HUES6 (cell line): ENCODE data around the gene CIB4.

Source experiments
- H3K27ac ChIP-seq: 2 replicates; pipeline ENCODE4 v1.7.0; 2013; ENCODE audit warnings: low read depth, mild to moderate bottlenecking, low read length, inconsistent platforms
- H3K27me3 ChIP-seq: 2 replicates; pipeline ENCODE4 v1.6.1; 2013; ENCODE audit warnings: low read length; ENCODE audit not compliant: control insufficient read depth, insufficient read depth
- H3K36me3 ChIP-seq: 2 replicates; pipeline ENCODE4 v1.6.1; 2013; ENCODE audit warnings: low read length; ENCODE audit not compliant: control insufficient read depth, insufficient read depth
- H3K4me1 ChIP-seq: 2 replicates; pipeline ENCODE4 v1.6.1; 2013; ENCODE audit warnings: low read length; ENCODE audit not compliant: control insufficient read depth, insufficient read depth
- H3K4me3 ChIP-seq: 2 replicates; pipeline ENCODE4 v1.5.1; 2013; ENCODE audit warnings: low read depth, low read length
- H3K9ac ChIP-seq: one replicate; pipeline ENCODE4 v1.6.1; 2013; ENCODE audit warnings: mild to moderate bottlenecking, low read length
- H3K9me3 ChIP-seq: 2 replicates; pipeline ENCODE4 v1.6.1; 2013; ENCODE audit warnings: low read depth, low read length; ENCODE audit not compliant: control insufficient read depth, insufficient read depth

The CIB4 gene

DNA sequence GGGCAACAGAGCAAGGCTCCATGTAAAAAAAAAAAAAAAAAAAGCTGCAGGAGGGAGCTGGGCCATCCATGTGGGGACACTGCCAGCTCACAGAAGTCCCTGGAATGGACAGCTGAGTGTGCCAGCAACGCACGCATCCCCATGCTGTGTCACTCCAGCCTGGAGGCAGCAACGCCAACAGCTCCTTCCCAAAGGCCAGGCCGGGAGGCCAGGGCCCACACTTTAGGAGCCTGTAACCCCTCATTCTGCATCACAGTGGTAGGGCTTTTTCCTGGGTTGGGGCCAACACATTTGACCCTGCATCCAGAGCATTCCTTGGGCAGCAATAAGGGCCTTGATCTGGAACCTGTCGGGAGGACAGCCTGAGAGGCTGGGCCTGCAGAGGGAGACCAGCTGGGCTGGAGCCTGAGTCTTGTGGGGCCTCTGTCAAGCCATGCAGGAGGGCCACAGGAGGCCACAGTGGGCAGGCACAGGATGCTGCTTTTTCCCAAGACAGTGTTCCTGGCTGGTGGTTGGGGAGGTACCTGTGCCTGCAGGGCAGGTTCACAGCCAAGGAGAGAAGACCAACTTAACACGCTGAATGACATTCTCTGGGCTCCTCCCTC is 34.6 kb upstream of the CIB4 start:
- H3K4me3 ChIP-seq = no peak overlapping the region
- no peak overlapping the region for H3K9ac ChIP-seq
- peaks cover 7% of the 10 kb centered on the region for H3K9me3 ChIP-seq
- no peaks in the 10 kb centered on the region for H3K36me3 ChIP-seq
- H3K27me3 ChIP-seq = 0 out of 2 replicates have a peak, but pooled peaks cover 3% of the 10 kb centered on the region
- H3K4me1 ChIP-seq = peaks cover 2% of the 10 kb centered on the region; the same call in 1 of the 2 replicates
- H3K27ac ChIP-seq = no peak overlapping the region

DNA sequence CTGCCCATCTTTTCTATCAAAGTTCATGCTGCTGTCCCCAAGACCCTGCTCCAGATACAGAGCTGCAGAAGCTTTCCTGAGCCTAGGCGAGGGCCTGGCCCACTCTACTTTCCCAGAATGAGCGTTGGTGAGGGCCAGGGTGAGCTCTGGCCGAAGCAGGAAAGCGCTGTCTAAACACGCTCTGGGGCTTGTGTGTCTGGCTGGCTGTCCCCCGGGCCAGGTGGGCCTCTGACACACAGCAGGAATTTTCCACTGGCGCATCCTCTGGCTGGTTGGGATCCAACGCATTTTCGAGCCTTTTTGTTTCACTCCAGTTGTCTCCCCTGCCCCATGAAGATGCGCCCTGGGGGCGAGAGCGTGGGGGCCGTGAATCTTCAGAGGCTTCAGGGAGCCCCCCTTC is 33.6 kb upstream of the CIB4 start:
- H3K9ac ChIP-seq = no peak overlapping the region
- no peak overlapping the region for H3K4me3 ChIP-seq
- H3K9me3 ChIP-seq = peaks cover 7% of the 10 kb centered on the region
- no peaks in the 10 kb centered on the region for H3K36me3 ChIP-seq
- H3K27me3 ChIP-seq = 0 out of 2 replicates have a peak, but pooled peaks cover 3% of the 10 kb centered on the region
- H3K27ac ChIP-seq = no peak overlapping the region
- H3K4me1 ChIP-seq = peaks cover 2% of the 10 kb centered on the region; the same call in 1 of the 2 replicates

DNA sequence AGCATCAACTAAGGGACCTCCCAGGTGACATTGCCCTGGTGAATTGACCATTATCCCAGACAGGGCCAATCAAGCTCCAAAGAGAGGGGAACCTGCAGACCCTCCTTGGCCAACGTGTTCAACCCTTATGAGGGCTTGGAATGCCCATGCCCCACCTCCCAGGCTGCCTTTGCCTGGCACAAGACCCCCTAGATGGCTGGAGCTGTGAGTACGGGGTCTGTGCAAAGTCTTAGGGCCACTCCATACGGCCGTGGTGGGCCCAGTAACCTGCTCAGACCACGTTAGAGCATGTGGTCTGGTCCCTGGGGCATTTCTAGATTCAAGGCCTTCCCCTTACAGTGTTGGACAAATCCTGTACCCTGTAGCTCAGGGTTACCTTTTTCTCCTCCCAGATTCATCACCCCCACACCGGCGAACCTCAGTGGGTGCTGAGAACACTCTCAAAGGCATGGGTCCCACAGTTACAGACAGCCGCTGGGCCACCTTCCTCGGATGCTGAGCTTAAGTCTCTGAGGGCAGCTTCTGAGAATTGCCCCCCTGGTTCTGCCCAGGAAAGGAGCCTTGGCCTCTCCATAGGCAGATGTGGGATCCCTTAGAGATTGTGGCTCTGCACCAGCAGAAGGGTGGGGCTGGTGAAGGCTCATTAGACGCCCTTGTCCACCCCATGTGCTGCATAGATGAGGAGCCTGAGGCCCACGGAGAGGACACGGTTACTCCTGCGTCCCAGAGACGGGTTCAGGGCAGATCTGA is 33.0 kb upstream of the CIB4 start:
- Histone ChIP-seq H3K9ac (no peak overlapping the region), H3K27me3 (0 out of 2 replicates have a peak, but pooled peaks cover 3% of the 10 kb centered on the region), H3K4me1 (peaks cover 2% of the 10 kb centered on the region; the same call in 1 of the 2 replicates), H3K4me3 (no peak overlapping the region), H3K27ac (no peak overlapping the region), H3K36me3 (no peaks in the 10 kb centered on the region), H3K9me3 (peaks cover 7% of the 10 kb centered on the region)

DNA sequence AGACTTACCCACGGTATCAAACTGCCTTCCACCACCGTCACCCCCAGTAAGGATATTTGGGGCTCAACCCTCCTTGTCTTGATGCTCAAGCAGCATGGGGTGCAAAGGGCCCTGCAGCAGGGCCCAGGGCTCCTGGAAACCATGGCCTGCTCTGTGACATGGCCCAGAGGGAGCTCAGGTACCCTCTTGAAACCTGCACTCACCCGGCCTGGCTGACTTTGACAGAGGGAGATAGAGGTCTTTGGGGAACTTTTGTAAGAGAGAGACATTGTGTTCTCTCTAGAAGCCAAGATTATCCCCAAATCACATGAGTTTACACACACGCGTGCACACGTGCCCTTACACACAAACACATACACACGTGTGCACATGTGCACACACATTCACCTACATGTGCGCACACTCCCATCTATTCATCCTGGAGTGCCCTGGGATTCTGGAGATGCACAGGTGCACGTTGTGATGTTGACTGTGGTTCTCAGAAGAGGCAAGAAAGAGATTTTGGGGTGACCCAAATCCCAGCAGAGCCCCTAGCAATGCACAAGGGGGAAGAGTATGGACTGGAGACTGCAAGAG is 31.7 kb upstream of the CIB4 start:
- Histone ChIP-seq H3K36me3 (no peaks in the 10 kb centered on the region), H3K9ac (no peak overlapping the region), H3K9me3 (peaks cover 6% of the 10 kb centered on the region), H3K27ac (no peak overlapping the region), H3K4me1 (peaks cover 2% of the 10 kb centered on the region; the same call in 1 of the 2 replicates), H3K27me3 (0 out of 2 replicates have a peak, but pooled peaks cover 3% of the 10 kb centered on the region), H3K4me3 (no peak overlapping the region)

DNA sequence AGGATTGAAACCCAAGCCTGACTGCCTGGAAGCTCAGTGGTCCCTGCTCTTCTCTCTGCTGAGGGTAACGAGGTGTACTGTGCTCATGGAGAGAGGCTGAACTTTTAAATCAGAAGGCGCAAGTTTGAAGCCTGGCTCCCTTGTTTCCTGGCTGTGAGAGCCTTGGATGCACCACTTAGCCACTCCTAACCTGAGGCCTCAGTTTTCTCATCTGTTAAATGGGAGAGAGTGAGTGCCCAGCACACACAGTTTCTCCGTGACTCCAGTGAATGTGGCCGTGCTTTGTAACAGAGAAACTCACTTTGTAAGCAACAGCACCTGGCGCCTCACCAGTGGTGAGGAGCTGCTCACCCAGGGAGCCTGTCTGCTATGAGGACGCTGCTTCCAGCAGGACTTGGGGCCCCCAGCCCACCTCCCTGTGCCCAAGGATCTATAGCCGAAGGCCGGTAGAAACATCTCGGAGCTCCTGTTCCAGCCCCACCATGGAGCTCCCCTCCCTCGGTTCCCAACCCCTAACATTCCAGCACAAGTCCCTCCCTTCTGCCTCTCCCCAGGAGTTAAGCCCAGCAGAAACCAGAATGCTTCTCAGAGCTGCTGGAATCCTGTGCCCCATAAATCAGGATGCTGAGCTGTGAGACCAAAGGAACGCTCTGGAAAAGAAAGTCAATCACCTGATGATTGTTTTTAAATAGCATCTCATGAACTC is 31.1 kb upstream of the CIB4 start:
- no peak overlapping the region for H3K4me3 ChIP-seq
- H3K27me3 ChIP-seq = 0 out of 2 replicates have a peak, but pooled peaks cover 3% of the 10 kb centered on the region
- H3K9me3 ChIP-seq = no peaks in the 10 kb centered on the region
- H3K36me3 ChIP-seq = no peaks in the 10 kb centered on the region
- H3K4me1 ChIP-seq = peaks cover 2% of the 10 kb centered on the region; the same call in 1 of the 2 replicates
- H3K27ac ChIP-seq = no peak overlapping the region
- H3K9ac ChIP-seq = no peak overlapping the region

DNA sequence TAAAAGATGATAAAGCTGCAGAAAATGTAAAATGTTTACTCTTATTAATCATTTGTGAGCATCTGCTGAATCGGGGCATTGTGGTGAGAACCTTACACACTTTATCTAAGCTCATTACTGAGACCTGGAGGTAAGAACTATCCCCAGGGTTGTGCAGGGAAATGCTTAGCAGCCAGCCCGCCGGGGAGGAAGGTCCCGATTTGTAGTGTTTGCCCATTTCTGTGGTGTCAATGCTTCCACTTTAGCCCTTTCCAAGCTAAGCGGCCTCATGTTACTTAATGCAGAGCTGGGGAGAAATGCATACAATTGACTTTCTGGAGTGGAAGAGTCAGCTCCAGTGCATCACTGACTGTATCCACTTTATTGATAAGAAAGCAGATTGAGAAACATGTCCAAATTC is 30.5 kb upstream of the CIB4 start:
- Histone ChIP-seq H3K4me3 (no peak overlapping the region), H3K9me3 (no peaks in the 10 kb centered on the region), H3K9ac (no peak overlapping the region), H3K27me3 (0 out of 2 replicates have a peak, but pooled peaks cover 3% of the 10 kb centered on the region), H3K36me3 (no peaks in the 10 kb centered on the region), H3K27ac (no peak overlapping the region), H3K4me1 (peaks cover 2% of the 10 kb centered on the region; the same call in 1 of the 2 replicates)

DNA sequence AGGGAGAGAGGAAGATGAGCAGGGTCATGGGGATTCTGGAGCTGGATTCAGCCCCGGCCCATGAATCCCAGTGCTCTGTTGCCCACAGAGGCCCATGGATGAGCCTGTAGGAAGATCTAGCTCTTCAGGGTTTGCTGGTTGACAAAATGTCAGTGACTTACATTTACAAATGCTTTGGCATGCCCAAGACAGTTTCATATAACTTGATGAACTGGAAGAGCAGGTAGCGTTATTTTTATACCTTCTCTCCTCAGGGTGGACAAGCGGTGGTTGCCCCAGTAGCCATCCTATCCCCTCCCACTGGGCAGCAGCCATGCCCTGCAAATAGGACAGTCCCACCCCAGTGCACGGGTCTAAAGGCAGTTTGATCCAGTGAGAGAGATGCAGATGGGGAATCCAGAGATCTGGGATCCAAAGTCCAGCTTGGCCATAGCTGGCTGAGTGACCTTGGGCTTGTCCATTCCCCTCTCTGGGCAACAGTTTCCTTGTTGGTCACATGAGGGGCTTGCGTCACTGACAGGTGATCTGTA is 29.8 kb upstream of the CIB4 start:
- Histone ChIP-seq H3K27ac (no peak overlapping the region), H3K36me3 (no peaks in the 10 kb centered on the region), H3K4me1 (peaks cover 2% of the 10 kb centered on the region; the same call in 1 of the 2 replicates), H3K4me3 (no peak overlapping the region), H3K27me3 (0 out of 2 replicates have a peak, but pooled peaks cover 3% of the 10 kb centered on the region), H3K9me3 (0 out of 2 replicates have a peak, but pooled peaks cover under 1% of the 10 kb centered on the region), H3K9ac (no peak overlapping the region)

DNA sequence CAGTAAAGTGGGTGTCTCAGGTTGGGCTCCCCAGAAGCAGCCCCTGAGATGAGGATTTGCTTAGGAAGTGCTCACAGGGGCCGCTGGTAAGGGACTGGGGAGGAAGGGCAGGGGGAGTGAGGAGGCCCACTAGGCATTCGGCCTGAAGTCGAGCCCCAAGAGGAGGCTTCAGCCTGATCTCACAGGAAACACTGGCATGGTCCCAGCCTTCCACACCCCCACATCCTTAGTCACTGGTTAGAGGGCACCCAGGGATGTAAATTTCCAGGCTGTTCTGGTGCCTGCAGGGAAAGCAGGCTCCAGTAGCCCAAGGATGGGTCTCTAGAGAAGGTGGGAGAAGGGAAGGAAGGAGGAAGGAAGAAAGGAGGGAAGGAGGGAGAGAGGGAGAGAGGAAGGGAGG is 29.0 kb upstream of the CIB4 start:
- peaks cover 2% of the 10 kb centered on the region; the same call in 1 of the 2 replicates for H3K4me1 ChIP-seq
- no peak overlapping the region for H3K27ac ChIP-seq
- H3K4me3 ChIP-seq = no peak overlapping the region
- no peak overlapping the region for H3K9ac ChIP-seq
- H3K36me3 ChIP-seq = no peaks in the 10 kb centered on the region
- H3K27me3 ChIP-seq = 0 out of 2 replicates have a peak, but pooled peaks cover 3% of the 10 kb centered on the region
- 0 out of 2 replicates have a peak, but pooled peaks cover 6% of the 10 kb centered on the region for H3K9me3 ChIP-seq

DNA sequence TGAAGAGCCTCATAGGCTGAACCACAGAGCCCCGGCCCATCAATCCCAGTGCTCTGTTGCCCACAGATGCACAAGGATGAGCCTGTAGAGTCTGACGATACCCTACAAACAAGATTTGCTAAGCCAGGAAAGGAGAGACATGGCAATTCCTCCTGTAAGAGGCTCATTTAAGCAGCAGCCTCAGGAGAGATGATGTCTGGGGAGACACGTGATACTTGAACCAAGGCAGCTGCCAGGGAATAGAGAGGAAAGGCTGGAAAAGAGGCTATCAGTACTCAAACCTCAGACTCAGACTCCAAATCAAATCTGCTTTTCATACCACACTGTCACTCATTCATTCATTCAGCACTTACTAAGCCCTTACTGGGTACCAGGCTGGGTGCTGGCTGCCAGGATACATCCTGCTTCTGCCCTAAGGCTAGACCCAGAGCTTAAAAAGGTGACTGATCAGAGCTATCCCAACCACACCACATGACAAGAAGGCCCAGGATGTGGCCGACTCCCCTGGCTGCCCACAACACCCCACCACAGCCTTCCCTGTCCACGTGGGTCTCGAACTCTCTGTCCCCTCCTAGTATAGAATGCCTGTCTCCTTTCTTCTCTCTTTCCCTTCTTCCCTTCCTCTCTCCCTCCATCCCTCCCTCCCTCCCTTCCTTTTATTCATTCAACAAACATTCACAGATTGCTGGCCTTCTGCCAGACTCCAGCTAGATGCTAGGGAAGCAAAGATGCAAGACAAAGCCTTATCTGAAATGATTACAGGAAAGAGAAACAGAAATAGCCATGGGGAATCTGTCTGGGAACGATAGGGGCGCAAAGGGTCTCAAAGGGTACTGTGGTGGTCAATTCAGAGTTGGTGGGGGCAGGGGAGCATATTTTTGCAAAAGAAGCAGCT is 27.9 kb upstream of the CIB4 start:
- H3K9ac ChIP-seq = no peak overlapping the region
- H3K4me3 ChIP-seq = no peak overlapping the region
- H3K9me3 ChIP-seq = 0 out of 2 replicates have a peak, but pooled peaks cover 6% of the 10 kb centered on the region
- H3K27ac ChIP-seq = no peak overlapping the region
- peaks cover 2% of the 10 kb centered on the region; the same call in 1 of the 2 replicates for H3K4me1 ChIP-seq
- H3K36me3 ChIP-seq = no peaks in the 10 kb centered on the region
- 0 out of 2 replicates have a peak, but pooled peaks cover 3% of the 10 kb centered on the region for H3K27me3 ChIP-seq
